ENCODE data around the gene CCM2L.

The CCM2L gene

DNA sequence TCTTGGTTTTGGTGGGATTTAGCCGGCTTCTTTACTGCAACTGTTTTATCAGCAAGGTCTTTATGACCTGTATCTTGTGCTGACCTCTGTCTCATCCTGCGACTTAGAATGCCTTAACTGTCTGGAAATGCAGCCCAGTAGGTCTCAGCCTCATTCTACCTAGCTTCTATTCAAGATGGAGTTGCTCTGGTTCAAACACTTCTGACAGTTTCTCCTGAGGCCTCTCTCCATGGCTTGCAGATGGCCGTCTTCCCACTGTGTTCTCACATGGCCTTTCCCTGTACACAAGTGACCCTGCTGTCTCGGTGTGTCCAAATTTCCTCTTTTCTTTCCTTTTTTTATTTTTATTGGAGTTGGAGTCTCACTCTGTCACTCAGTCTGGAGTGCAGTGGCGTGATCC lies 4.2 kb upstream of the CCM2L start:
- peaks cover 8% of the 10 kb centered on the region for H3K27me3 ChIP-seq (ENCODE audit: insufficient read depth, low read length)
- H3K4me3 ChIP-seq (ENCODE audit: low read length) = no peak overlapping the region
- H3K9me3 ChIP-seq (ENCODE audit: low read length) = no peaks in the 10 kb centered on the region
- H3K4me1 ChIP-seq (ENCODE audit: insufficient read depth, low read length) = peaks cover 4% of the 10 kb centered on the region
- H2AFZ ChIP-seq (ENCODE audit: low read depth, low read length) = no peak overlapping the region
- no peaks in the 10 kb centered on the region for H3K36me3 ChIP-seq (ENCODE audit: insufficient read depth, low read length)

DNA sequence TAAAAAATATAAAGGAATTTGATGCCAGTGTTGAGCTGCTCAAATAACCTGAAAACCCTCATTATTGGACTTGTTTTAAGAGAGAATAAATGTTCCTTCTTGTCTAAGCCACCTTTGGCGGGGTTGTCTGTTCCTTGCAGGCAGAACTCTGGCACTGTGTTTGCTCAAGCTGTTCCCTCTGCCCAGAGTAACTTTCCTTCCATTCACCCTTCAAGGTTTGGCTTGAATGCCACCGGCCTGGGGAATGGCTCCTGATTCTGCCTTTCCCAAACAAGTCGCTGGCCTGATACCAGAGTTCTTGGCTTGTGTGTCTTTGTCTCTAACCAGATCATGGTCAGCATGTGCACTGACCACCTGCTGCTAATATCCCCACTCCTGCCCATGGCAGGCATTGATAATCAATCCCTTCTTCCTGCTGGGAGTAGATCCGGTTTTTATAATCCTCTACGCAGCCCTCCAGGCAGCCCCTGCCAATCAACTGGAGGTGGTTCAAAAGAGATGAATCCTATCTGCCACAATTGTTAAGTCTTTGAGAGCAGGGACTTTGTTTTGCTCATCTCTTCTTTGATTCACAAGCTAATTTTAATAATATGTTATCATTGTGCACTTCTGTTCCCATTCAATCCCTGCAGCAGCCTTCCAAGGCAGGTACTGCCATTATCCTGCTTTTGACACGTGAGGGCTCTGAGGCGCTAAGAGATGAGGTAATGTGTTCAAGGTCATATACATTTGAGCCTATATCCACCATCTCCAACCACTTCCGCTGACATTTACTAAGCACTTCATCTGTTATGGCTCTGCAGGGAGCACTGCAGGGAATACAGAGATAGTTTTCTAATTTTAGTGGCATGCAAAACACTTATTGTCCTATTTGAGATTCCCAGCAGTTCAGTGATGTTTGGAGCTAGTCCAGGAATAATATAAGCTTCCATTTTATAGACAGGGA lies 3.1 kb upstream of the CCM2L start:
- no peaks in the 10 kb centered on the region for H3K9me3 ChIP-seq (ENCODE audit: low read length)
- peaks cover 7% of the 10 kb centered on the region for H3K27me3 ChIP-seq (ENCODE audit: insufficient read depth, low read length)
- no peak overlapping the region for H3K4me3 ChIP-seq (ENCODE audit: low read length)
- no peak overlapping the region for H2AFZ ChIP-seq (ENCODE audit: low read depth, low read length)
- no peaks in the 10 kb centered on the region for H3K36me3 ChIP-seq (ENCODE audit: insufficient read depth, low read length)
- H3K4me1 ChIP-seq (ENCODE audit: insufficient read depth, low read length) = peaks cover 4% of the 10 kb centered on the region

DNA sequence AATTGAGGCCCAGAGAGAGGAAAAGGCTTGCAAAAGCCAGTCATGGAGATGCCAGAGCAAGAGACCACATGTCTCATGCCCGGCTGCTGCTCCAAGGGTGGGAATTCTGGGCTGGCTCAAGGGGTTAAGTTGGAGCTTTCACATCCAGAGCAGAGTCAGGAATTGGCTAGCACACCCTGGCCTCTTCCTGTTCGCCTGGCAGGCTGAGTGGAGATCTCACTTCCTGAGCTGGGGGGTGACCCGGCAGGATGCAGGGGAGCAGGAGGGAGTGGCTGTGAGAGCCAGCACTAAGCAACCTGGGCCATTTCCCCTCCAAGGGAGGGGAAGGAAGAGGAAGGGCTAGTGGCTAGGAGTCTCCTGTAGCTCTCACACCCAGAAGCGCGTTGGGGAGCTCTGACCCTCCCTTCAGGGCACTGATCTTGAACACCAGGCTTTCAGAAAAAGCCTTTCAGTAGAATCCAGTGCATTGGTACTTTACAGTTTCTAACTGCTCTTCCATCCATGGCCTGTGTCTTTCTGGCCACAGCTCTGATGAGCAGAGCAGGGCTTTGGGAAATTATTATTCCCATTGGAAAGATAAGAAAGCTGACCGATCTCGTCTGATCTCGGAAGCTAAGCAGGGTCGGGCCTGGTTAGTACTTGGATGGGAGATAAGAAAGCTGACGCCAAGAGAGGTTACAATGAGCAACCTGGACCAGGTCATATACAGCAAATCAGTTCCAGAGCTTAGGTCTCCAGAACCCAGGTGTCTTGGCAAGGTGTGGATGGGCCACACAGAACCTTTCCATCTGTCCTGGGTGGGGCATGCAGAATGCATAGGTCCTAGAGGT lies 2.2 kb upstream of the CCM2L start:
- Histone ChIP-seq H3K27me3 (ENCODE audit: insufficient read depth, low read length) (peaks cover 13% of the 10 kb centered on the region), H2AFZ (ENCODE audit: low read depth, low read length) (no peak overlapping the region), H3K9me3 (ENCODE audit: low read length) (no peaks in the 10 kb centered on the region), H3K4me3 (ENCODE audit: low read length) (no peak overlapping the region), H3K36me3 (ENCODE audit: insufficient read depth, low read length) (no peaks in the 10 kb centered on the region), H3K4me1 (ENCODE audit: insufficient read depth, low read length) (peaks cover 4% of the 10 kb centered on the region)

DNA sequence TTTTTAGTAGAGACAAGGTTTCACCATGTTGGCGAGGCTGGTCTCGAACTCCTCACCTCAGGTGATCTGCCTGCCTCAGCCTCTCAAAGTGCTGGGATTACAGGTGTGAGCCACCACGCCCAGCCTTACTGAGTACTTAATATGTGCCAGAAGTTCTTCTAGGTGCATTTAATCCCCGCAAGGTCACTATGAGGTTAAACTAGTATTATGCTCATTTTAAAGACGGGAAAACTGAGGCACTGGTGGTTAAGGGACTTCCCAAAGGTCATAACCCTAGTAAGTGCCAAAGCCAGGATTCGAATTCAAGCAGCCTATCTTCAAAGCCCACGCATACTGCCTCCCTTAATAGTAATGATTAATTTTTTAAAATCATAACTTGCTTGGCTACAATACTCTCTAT lies 674 bp upstream of the CCM2L start:
- Histone ChIP-seq H3K36me3 (ENCODE audit: insufficient read depth, low read length) (no peaks in the 10 kb centered on the region), H3K9me3 (ENCODE audit: low read length) (no peaks in the 10 kb centered on the region), H3K4me3 (ENCODE audit: low read length) (no peak overlapping the region), H2AFZ (ENCODE audit: low read depth, low read length) (no peak overlapping the region), H3K27me3 (ENCODE audit: insufficient read depth, low read length) (peaks cover 13% of the 10 kb centered on the region), H3K4me1 (ENCODE audit: insufficient read depth, low read length) (peaks cover 4% of the 10 kb centered on the region)

DNA sequence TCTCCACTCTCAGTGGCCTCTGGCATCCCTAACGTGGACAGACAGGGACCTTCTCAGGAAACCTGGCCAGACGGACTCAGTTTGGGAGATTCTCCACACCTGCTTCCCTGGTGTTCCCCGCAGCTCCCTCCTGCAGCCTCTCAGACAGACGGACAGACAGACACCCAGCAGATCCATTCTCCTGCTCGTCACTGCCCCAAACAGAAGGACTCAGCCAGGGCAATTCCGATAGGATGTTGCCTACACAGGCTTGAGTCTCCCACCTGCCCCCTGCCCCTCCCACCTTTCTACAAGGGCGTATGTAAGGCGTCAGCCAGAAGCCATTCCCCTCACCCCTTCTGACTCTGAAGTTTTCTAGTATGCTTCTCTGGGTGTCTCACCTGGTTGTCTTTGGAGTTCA lies 428 bp downstream of the CCM2L start:
- Histone ChIP-seq H3K4me1 (ENCODE audit: insufficient read depth, low read length) (peaks cover 4% of the 10 kb centered on the region), H3K36me3 (ENCODE audit: insufficient read depth, low read length) (no peaks in the 10 kb centered on the region), H3K27me3 (ENCODE audit: insufficient read depth, low read length) (peaks cover 13% of the 10 kb centered on the region), H3K4me3 (ENCODE audit: low read length) (no peak overlapping the region), H2AFZ (ENCODE audit: low read depth, low read length) (no peak overlapping the region), H3K9me3 (ENCODE audit: low read length) (no peaks in the 10 kb centered on the region)

DNA sequence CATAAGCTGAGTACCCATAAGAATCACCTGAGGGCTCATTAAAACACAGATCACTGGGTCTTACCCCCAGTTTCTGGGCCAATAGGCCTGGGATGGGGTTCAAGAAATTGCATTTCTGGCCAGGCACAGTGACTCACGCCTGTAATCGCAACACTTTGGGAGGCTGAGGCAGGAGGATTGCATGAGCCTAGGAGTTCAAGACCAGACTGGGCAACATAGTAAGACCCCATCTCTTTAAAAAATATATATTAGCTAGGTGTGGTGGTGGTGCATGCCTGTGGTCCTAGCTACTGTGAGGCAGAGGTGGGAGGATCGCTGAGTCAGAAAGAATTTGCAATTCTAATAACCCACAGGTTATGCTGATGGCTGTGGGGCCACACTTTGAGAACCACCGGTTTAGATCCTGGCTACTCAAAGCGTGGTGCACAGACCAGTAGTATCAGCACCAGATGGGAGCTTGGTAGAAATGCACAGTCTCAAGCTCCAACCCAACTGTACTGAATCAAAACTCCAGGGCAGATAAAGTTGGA lies 2.0 kb downstream of the CCM2L start:
- H3K27me3 ChIP-seq (ENCODE audit: insufficient read depth, low read length) = peaks cover 12% of the 10 kb centered on the region
- H2AFZ ChIP-seq (ENCODE audit: low read depth, low read length) = no peak overlapping the region
- no peaks in the 10 kb centered on the region for H3K36me3 ChIP-seq (ENCODE audit: insufficient read depth, low read length)
- H3K4me1 ChIP-seq (ENCODE audit: insufficient read depth, low read length) = no peaks in the 10 kb centered on the region
- H3K4me3 ChIP-seq (ENCODE audit: low read length) = no peak overlapping the region
- no peaks in the 10 kb centered on the region for H3K9me3 ChIP-seq (ENCODE audit: low read length)

DNA sequence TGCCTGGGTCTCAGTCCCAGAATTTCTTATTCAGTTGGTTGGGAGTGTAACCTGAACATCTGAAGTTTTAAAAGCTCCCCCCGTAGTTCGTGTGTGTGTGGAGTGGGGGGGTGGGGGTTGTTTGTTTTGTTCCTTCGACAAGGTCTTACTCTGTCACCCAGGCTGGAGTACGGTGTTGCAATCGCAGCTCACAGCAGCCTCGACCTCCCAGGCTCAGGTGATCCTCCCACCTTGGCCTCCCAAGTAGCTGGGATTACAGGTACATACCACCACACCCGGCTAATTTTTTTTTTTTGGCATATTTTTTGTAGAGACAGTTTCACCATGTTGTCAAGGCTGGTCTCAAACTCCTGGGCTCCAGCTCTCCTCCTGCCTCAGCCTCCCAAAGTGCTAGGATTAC lies 3.1 kb downstream of the CCM2L start:
- Histone ChIP-seq H3K4me3 (ENCODE audit: low read length) (no peak overlapping the region), H3K4me1 (ENCODE audit: insufficient read depth, low read length) (no peaks in the 10 kb centered on the region), H2AFZ (ENCODE audit: low read depth, low read length) (no peak overlapping the region), H3K9me3 (ENCODE audit: low read length) (no peaks in the 10 kb centered on the region), H3K36me3 (ENCODE audit: insufficient read depth, low read length) (no peaks in the 10 kb centered on the region), H3K27me3 (ENCODE audit: insufficient read depth, low read length) (peaks cover 17% of the 10 kb centered on the region)

DNA sequence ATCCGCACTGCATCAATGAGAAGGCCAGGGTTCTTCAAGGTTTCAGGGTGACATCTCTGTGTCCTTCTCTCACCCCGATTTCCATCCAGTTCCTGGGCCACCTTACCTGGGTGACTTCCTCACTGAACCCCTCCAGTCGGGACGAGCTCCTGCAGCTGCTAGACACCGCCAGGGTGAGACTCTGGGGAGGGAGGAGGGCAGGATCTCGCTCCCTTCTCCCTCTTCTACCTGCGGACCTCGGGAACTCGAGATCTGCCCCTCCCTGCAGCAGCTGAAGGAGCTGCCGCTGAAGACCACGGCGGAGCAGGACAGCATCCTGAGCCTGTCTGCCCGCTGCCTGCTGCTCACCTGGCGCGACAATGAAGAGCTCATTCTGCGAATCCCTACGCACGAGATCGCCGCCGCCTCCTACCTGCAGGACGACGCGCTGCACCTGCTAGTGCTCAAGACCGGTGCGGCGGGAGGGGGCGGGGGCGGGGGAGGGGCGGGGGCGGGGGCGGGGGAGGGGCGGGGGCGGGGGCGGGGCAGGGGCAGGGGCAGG lies 7.5 kb downstream of the CCM2L start:
- Histone ChIP-seq H3K4me1 (ENCODE audit: insufficient read depth, low read length) (no peaks in the 10 kb centered on the region), H3K4me3 (ENCODE audit: low read length) (no peak overlapping the region), H2AFZ (ENCODE audit: low read depth, low read length) (no peak overlapping the region), H3K36me3 (ENCODE audit: insufficient read depth, low read length) (no peaks in the 10 kb centered on the region), H3K9me3 (ENCODE audit: low read length) (no peaks in the 10 kb centered on the region), H3K27me3 (ENCODE audit: insufficient read depth, low read length) (peaks cover 35% of the 10 kb centered on the region)

- peak overlapping the region; percentile 69 for H2AFZ ChIP-seq (ENCODE audit: low read depth, low read length)
- H3K4me3 ChIP-seq (ENCODE audit: low read length) = peak overlapping the region; percentile 35
Measured at GRCh38 chr20:32018269-32019155, 8.3 kb downstream of the CCM2L start.

GRCh38 chr20:32019156-32019510 lies 8.9 kb downstream of the CCM2L start:
- Histone ChIP-seq H3K27me3 (ENCODE audit: insufficient read depth, low read length) (peaks cover 35% of the 10 kb centered on the region), H3K4me1 (ENCODE audit: insufficient read depth, low read length) (no peaks in the 10 kb centered on the region), H2AFZ (ENCODE audit: low read depth, low read length) (no peak overlapping the region), H3K4me3 (ENCODE audit: low read length) (peak overlapping the region; percentile 10), H3K36me3 (ENCODE audit: insufficient read depth, low read length) (no peaks in the 10 kb centered on the region), H3K9me3 (ENCODE audit: low read length) (no peaks in the 10 kb centered on the region)

More at GRCh38 chr20:32018269-32019155, 8.3 kb downstream of the CCM2L start:
- H3K4me1 ChIP-seq (ENCODE audit: insufficient read depth, low read length) = no peaks in the 10 kb centered on the region
- no peaks in the 10 kb centered on the region for H3K36me3 ChIP-seq (ENCODE audit: insufficient read depth, low read length)
- no peaks in the 10 kb centered on the region for H3K9me3 ChIP-seq (ENCODE audit: low read length)
- H3K27me3 ChIP-seq (ENCODE audit: insufficient read depth, low read length) = peaks cover 35% of the 10 kb centered on the region

- Histone ChIP-seq H3K4me1 (ENCODE audit: insufficient read depth, low read length) (no peaks in the 10 kb centered on the region), H3K4me3 (ENCODE audit: low read length) (peak overlapping the region; percentile 10), H3K36me3 (ENCODE audit: insufficient read depth, low read length) (no peaks in the 10 kb centered on the region), H3K27me3 (ENCODE audit: insufficient read depth, low read length) (peaks cover 35% of the 10 kb centered on the region), H3K9me3 (ENCODE audit: low read length) (no peaks in the 10 kb centered on the region), H2AFZ (ENCODE audit: low read depth, low read length) (no peak overlapping the region)
Measured at GRCh38 chr20:32019563-32020463, 9.6 kb downstream of the CCM2L start.
